Measurements from ENCODE around the gene OR3A2.
"Not testable (repeated sequence)": the region's sequence is repeated elsewhere in the genome, so short reads cannot be mapped to it uniquely, and the experiment has no call there.

- TF ChIP-seq CTCF (IDR thresholded peaks at IDR 0.05); POLR2AphosphoS5 (IDR thresholded peaks at IDR 0.05; ENCODE audit: insufficient read depth in 1 of 2, low read depth in 1 of 2); POLR2A (IDR thresholded peaks at IDR 0.05): not testable (repeated sequence)
These were observed 43.3 kb downstream of the OR3A2 start for GRCh38 chr17:3342782-3343181.
